Measurements from ENCODE around the gene DERL3.

DNA sequence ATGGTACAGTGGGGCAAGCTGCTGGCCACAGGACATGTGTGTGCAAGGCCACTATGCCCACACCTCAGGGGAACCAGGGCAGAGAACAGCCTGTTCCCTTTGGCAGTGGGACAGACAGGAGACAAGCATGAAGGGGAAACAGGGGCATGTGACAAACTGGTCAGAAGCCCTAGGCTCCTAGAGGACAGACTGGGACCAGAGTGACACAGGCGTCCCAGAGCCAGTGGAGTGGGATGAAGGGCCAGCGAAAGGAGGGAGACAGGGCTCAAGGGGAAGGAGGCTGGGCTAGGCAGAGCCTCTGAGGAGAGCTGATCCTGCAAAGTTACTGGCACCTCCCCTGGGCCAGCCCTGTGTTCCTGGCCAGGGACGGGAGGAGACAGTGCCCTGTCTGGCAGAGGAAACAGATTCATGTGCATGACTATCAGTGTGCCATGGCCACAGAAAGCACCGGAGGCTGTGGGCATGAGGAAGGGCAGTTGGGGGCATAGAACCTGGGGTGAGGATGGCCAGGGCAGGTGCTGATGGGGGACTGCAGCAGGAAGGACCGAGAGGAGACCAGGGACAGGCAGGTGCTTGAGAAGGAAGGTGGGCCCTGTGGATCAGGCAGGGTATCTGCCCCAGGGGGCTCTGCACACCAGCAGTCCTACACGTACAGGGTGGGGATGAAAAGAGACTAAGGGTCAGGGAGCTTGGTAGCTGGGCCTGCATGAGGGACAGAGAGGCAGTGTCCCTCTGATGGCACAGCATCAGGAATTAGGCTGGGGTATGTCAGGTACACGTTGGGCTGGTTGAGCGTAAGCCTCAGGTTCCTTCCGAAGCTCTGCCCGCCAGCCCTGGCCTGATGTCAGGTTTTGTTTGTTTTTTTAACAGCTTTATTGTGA, 9.8 kb downstream of the DERL3 start:
- TF ChIP-seq CTCF (IDR thresholded peaks at IDR 0.05) (no peak), EZH2 (IDR thresholded peaks at IDR 0.05) (no peak), EZH2phosphoT487 (IDR thresholded peaks at IDR 0.05) (no peak)
